ENCODE measurements around the gene DLEC1. TPM values are rescaled to one million over a fixed set of nuclear protein-coding genes. Genes with fewer than 3 reads are reported as not detected.

The DLEC1 gene, protein sequence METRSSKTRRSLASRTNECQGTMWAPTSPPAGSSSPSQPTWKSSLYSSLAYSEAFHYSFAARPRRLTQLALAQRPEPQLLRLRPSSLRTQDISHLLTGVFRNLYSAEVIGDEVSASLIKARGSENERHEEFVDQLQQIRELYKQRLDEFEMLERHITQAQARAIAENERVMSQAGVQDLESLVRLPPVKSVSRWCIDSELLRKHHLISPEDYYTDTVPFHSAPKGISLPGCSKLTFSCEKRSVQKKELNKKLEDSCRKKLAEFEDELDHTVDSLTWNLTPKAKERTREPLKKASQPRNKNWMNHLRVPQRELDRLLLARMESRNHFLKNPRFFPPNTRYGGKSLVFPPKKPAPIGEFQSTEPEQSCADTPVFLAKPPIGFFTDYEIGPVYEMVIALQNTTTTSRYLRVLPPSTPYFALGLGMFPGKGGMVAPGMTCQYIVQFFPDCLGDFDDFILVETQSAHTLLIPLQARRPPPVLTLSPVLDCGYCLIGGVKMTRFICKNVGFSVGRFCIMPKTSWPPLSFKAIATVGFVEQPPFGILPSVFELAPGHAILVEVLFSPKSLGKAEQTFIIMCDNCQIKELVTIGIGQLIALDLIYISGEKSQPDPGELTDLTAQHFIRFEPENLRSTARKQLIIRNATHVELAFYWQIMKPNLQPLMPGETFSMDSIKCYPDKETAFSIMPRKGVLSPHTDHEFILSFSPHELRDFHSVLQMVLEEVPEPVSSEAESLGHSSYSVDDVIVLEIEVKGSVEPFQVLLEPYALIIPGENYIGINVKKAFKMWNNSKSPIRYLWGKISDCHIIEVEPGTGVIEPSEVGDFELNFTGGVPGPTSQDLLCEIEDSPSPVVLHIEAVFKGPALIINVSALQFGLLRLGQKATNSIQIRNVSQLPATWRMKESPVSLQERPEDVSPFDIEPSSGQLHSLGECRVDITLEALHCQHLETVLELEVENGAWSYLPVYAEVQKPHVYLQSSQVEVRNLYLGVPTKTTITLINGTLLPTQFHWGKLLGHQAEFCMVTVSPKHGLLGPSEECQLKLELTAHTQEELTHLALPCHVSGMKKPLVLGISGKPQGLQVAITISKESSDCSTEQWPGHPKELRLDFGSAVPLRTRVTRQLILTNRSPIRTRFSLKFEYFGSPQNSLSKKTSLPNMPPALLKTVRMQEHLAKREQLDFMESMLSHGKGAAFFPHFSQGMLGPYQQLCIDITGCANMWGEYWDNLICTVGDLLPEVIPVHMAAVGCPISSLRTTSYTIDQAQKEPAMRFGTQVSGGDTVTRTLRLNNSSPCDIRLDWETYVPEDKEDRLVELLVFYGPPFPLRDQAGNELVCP (N-terminal part only)
- total RNA-seq = 1 to 10 TPM in 3 of 4 donors, under 1 TPM in 1; 0.44 to 1.7 (median 1.5) TPM

GRCh38 chr3:38039101-38039898, at the start of gene DLEC1:
Gene DLEC1, plus strand, starts transcription at chr3:38039208. Its CDS starts 18 bp downstream, at chr3:38039226.
- 6 to 15% methylated on average over 32 to 35 of the region's 67 CpGs for WGBS, 2 donors
- DNase-seq = peak; percentile 55 to 59
- intact Hi-C loops (cut with DNase I) = no loop called here
- Histone ChIP-seq H3K36me3 (no peaks in the 10 kb centered on the region), H3K4me3 (replicated peaks in 1 of 3) (peak within 1 kb of the TSS in 2 of 3 donors; percentile 26 to 31), H3K27ac (no peak within 1 kb of the TSS), H3K27me3 (no peaks in the 10 kb centered on the region), H3K9me3 (no peaks in the 10 kb centered on the region), H3K4me1 (peaks cover 0 to 12% of the 10 kb centered on the region in 2 donors)
- TF ChIP-seq, protein P1, sequence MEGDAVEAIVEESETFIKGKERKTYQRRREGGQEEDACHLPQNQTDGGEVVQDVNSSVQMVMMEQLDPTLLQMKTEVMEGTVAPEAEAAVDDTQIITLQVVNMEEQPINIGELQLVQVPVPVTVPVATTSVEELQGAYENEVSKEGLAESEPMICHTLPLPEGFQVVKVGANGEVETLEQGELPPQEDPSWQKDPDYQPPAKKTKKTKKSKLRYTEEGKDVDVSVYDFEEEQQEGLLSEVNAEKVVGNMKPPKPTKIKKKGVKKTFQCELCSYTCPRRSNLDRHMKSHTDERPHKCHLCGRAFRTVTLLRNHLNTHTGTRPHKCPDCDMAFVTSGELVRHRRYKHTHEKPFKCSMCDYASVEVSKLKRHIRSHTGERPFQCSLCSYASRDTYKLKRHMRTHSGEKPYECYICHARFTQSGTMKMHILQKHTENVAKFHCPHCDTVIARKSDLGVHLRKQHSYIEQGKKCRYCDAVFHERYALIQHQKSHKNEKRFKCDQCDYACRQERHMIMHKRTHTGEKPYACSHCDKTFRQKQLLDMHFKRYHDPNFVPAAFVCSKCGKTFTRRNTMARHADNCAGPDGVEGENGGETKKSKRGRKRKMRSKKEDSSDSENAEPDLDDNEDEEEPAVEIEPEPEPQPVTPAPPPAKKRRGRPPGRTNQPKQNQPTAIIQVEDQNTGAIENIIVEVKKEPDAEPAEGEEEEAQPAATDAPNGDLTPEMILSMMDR (IDR thresholded peaks at IDR 0.05) = no peak
- no peak for TF ChIP-seq POLR2A (IDR thresholded peaks at IDR 0.05)

DNA sequence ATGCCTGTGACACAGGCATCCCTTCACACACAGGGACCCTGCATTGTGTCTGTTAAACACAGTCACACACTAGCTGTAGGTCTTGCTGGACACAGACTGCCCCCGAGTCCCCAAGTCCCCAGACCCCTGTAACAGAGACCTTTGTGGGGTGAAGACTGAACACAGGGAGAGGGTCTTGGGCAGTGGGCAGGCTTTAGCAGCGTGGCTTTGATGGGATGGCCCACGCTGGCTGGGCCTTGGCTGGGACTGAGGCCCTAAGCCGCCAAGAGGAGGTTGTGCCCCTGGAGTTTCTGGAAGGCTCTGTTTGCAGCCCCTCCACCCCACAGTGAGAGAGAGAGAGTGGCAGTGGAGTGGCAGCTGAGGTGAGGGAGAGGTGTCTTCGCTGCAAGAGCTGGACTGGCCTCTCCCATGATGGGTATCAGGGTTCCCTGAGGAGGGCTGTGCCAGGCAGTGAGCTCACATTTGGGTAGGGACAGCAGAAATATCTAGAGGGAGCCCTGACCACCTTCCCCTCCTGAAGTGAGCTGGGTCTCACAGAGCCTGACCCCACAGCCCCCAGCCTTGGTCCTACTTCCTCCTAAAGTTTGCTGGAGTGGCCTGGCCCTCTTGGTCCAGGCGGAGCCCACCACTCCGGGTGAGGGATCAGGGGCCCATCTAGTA, 49.1 kb upstream of the DLEC1 start:
- Histone ChIP-seq H3K4me1 (peaks cover 5 to 12% of the 10 kb centered on the region in 2 donors), H3K36me3 (no peaks in the 10 kb centered on the region), H3K9me3 (no peaks in the 10 kb centered on the region), H3K27ac (no peak overlapping the region), H3K4me3 (replicated peaks in 1 of 3) (no peak overlapping the region), H3K27me3 (no peaks in the 10 kb centered on the region)
- DNase-seq = no peak
- TF ChIP-seq POLR2A (IDR thresholded peaks at IDR 0.05) = no peak
- TF ChIP-seq, protein P1 (IDR thresholded peaks at IDR 0.05) = no peak
- intact Hi-C loops (cut with DNase I) = no loop called here
- 85 to 97% methylated on average over 4 to 7 of the region's 7 CpGs for WGBS, 2 donors

DNA sequence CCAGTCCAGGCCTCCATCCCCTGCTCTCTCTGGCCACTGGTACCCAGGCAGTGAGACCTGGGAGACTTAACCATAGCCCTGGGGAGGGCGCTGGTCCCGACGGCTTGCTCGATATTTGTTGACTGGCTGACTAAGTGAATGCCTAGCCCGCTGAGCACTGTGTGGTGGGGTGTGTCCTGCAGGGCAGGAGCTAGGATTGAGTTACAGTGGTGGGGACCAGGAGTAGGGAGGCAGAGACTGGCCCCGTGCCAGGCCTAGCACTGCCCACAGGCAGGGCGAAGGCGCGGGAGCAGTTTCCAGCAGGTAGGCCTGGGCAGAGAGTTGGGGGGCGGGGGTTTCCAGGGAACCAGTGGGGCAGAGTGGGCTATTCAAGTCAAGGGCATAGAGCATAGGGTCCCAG, 48.5 kb upstream of the DLEC1 start, which contains the start of gene VILL:
Gene VILL, plus strand, starts transcription at position 260 of the 400 bp plus-strand sequence. CDS start 2,887 bp downstream, outside the sequence.
- no peak for TF ChIP-seq POLR2A (IDR thresholded peaks at IDR 0.05)
- TF ChIP-seq, protein P1 (IDR thresholded peaks at IDR 0.05) = no peak
- WGBS, 2 donors = 66 to 71% methylated on average over 10 of the region's 10 CpGs
- H3K27ac ChIP-seq = no peak within 1 kb of the TSS
- intact Hi-C loops (cut with DNase I) = no loop called here
- H3K4me1 ChIP-seq = peaks cover 5 to 13% of the 10 kb centered on the region in 2 donors
- no peak within 1 kb of the TSS for H3K4me3 ChIP-seq (replicated peaks in 1 of 3)
- H3K9me3 ChIP-seq = no peaks in the 10 kb centered on the region
- no peak for DNase-seq
- H3K36me3 ChIP-seq = no peaks in the 10 kb centered on the region
- H3K27me3 ChIP-seq = no peaks in the 10 kb centered on the region

- DNase-seq = no peak
- peaks cover 5 to 13% of the 10 kb centered on the region in 2 donors for H3K4me1 ChIP-seq
- intact Hi-C loops (cut with DNase I) = no loop called here
- no peak overlapping the region for H3K27ac ChIP-seq
- no peak overlapping the region for H3K4me3 ChIP-seq (replicated peaks in 1 of 3)
- no peaks in the 10 kb centered on the region for H3K36me3 ChIP-seq
- H3K27me3 ChIP-seq = no peaks in the 10 kb centered on the region
- H3K9me3 ChIP-seq = no peaks in the 10 kb centered on the region
- TF ChIP-seq, protein P1 (IDR thresholded peaks at IDR 0.05) = no peak
- no peak for TF ChIP-seq POLR2A (IDR thresholded peaks at IDR 0.05)
- WGBS, 2 donors = 46 to 52% methylated on average over 6 of the region's 6 CpGs
Observed at GRCh38 chr3:37991109-37991508, 47.9 kb upstream of the DLEC1 start.
